Endothelial cell of umbilical vein (primary cell): ENCODE measurements around the gene STX8. TPM values are rescaled to one million over a fixed set of nuclear protein-coding genes. Genes with fewer than 3 reads are reported as not detected.
"Not testable (repeated sequence)": the region's sequence is repeated elsewhere in the genome, so short reads cannot be mapped to it uniquely, and the experiment has no call there.

Experiments used
- BruUV-seq: library from RNA; stranded (reverse); fragments of 400-500 nt; replicated peaks from 2 replicates; lab custom pipeline; 2021; lab: Mats Ljungman, UMichigan
- CTCF ChIA-PET: fragments of 300-600, 350-600 bp; sonication (Branson Sonifier 250); formaldehyde crosslinking; loops from one replicate; lab custom pipeline; 2021; ENCODE audit warnings: antibody characterized with exemption, inconsistent platforms; lab: Charles Lee
- POLR2A ChIA-PET: fragments of 300-600, 350-600 bp; sonication (Branson Sonifier 250); formaldehyde crosslinking; loops from one replicate; lab custom pipeline; 2021; ENCODE audit warnings: antibody characterized with exemption, inconsistent platforms; lab: Charles Lee
- DNase-seq: peaks from one replicate; pipeline ENCODE4 v3.0.0-alpha.2; 2011; ENCODE audit warnings: low read depth, low spot score
- FAIRE-seq: peaks from 2 replicates; lab custom pipeline; 2011; peaks lifted over from hg19 to GRCh38; lab: Jason Lieb, UNC
- H2AFZ ChIP-seq: 2 replicates; pipeline ENCODE4 v1.6.0; 2012; ENCODE audit warnings: low read depth, low read length, control low read depth, inconsistent platforms
- H3K27ac ChIP-seq: 2 replicates; pipeline ENCODE4 v1.5.1; 2011; ENCODE audit warnings: low read depth, mild to moderate bottlenecking, control low read depth, low read length, moderate library complexity; ENCODE audit not compliant: insufficient read depth
- H3K27me3 ChIP-seq, 2 experiments: 2 replicates each; pipeline versions ENCODE4 v1.6.0 to v1.6.1; 2011; ENCODE audit warnings: low read length in 2 of 2, mixed read lengths in 1 of 2; ENCODE audit not compliant: control insufficient read depth in 2 of 2, insufficient read depth in 2 of 2
- H3K36me3 ChIP-seq, 2 experiments: 2 replicates in 1 of 2; 3 replicates in 1 of 2; pipeline ENCODE4 v1.5.1; 2011; ENCODE audit warnings: low read length in 2 of 2, mild to moderate bottlenecking in 1 of 2, moderate library complexity in 1 of 2; ENCODE audit not compliant: control insufficient read depth in 2 of 2, insufficient read depth in 2 of 2; ENCODE audit errors: extremely low read depth in 1 of 2
- H3K4me1 ChIP-seq: 3 replicates; pipeline ENCODE4 v1.5.1; 2011; ENCODE audit warnings: mild to moderate bottlenecking, low read length; ENCODE audit not compliant: control insufficient read depth, insufficient read depth; ENCODE audit errors: extremely low read depth
- H3K4me2 ChIP-seq: 2 replicates; pipeline ENCODE4 v1.6.1; 2011; ENCODE audit warnings: low read length, control low read depth, mixed read lengths; ENCODE audit not compliant: insufficient read depth
- H3K4me3 ChIP-seq, 3 experiments: fragments of 200-600 bp in 1 of 3; sonication (generic), shearing (Covaris generic) in 1 of 3; replicated peaks in 1 of 3; 2 replicates each; pipeline ENCODE4 v1.5.1; 2011 to 2016; ENCODE audit warnings: control low read depth in 3 of 3, low read length in 3 of 3, mild to moderate bottlenecking in 2 of 3, inconsistent platforms in 1 of 3, low read depth in 1 of 3, moderate library complexity in 1 of 3; ENCODE audit not compliant: insufficient read depth in 1 of 3
- H3K79me2 ChIP-seq: 2 replicates; pipeline ENCODE4 v1.6.0; 2012; ENCODE audit warnings: low read length, inconsistent platforms; ENCODE audit not compliant: control insufficient read depth, insufficient read depth
- H3K9ac ChIP-seq: replicated peaks from 2 replicates; pipeline ENCODE3; 2011; ENCODE audit warnings: low read length, control low read depth; ENCODE audit not compliant: insufficient read depth; ENCODE audit errors: extremely low read depth
- H3K9me1 ChIP-seq: replicated peaks from 3 replicates; pipeline ENCODE4 v1.6.0; 2011; ENCODE audit warnings: mild to moderate bottlenecking, low read length; ENCODE audit not compliant: control insufficient read depth, insufficient read depth; ENCODE audit errors: extremely low read depth
- H3K9me3 ChIP-seq: replicated peaks from 2 replicates; pipeline ENCODE4 v1.5.1; 2012; ENCODE audit warnings: low read length, inconsistent platforms; ENCODE audit not compliant: control insufficient read depth, insufficient read depth
- H4K20me1 ChIP-seq: replicated peaks from 2 replicates; pipeline ENCODE3; 2011; ENCODE audit warnings: mild to moderate bottlenecking, low read length; ENCODE audit not compliant: control insufficient read depth, insufficient read depth; ENCODE audit errors: extremely low read depth
- CTCF ChIP-seq, 2 donors: IDR thresholded peaks; 1 replicate in 1 of 2; 2 replicates in 1 of 2; pipeline ENCODE4 v1.5.1; 2011; ENCODE audit warnings: low read length in 2 of 2, mild to moderate bottlenecking in 2 of 2, moderate library complexity in 2 of 2, control low read depth in 1 of 2, inconsistent platforms in 1 of 2, low read depth in 1 of 2; ENCODE audit not compliant: insufficient read depth in 1 of 2; ENCODE audit errors: extremely low read depth in 1 of 2
- EZH2 ChIP-seq: IDR thresholded peaks from 2 replicates; pipeline ENCODE4 v1.6.1; 2012; ENCODE audit warnings: borderline replicate concordance, low read depth, mild to moderate bottlenecking, moderate library complexity, low read length, inconsistent platforms; ENCODE audit not compliant: severe bottlenecking
- FOS ChIP-seq: IDR thresholded peaks from 2 replicates; pipeline ENCODE4 v1.6.1; 2011; ENCODE audit warnings: mild to moderate bottlenecking, low read length, moderate library complexity, borderline replicate concordance; ENCODE audit not compliant: insufficient read depth
- GATA2 ChIP-seq: IDR thresholded peaks from 2 replicates; pipeline ENCODE4 v1.7.0; 2011; ENCODE audit warnings: low read depth, mild to moderate bottlenecking, moderate library complexity, mixed read lengths, low read length; ENCODE audit not compliant: insufficient read length, insufficient read depth
- JUN ChIP-seq: IDR thresholded peaks from 2 replicates; pipeline ENCODE4 v1.6.1; 2011; ENCODE audit warnings: borderline replicate concordance, low read depth; ENCODE audit not compliant: insufficient read length, insufficient read depth
- MAX ChIP-seq: IDR thresholded peaks from 2 replicates; pipeline ENCODE4 v1.6.1; 2011; ENCODE audit not compliant: insufficient read depth, insufficient read length
- MYC ChIP-seq: IDR thresholded peaks from one replicate; pipeline ENCODE4 v1.6.1; 2011; ENCODE audit warnings: mild to moderate bottlenecking, low read depth, low read length
- POLR2A ChIP-seq: IDR thresholded peaks from 2 replicates; pipeline ENCODE4 v1.6.1; 2012; ENCODE audit warnings: low read depth, mild to moderate bottlenecking, control low read depth, low read length
- POLR2AphosphoS5 ChIP-seq: IDR thresholded peaks from 2 replicates; pipeline ENCODE4 v1.6.1; 2012; ENCODE audit warnings: low read depth, mild to moderate bottlenecking, control low read depth, low read length, moderate library complexity; ENCODE audit not compliant: insufficient read depth
- dilution Hi-C: fragments of 300-500 bp; cut with MboI; formaldehyde crosslinking; loops from one replicate; pipeline ENCODE4 v1.15.0; 2019; ENCODE audit warnings: low sequenced_read_pairs; ENCODE audit not compliant: extremely low pct_ligation_motif_present
- intact Hi-C: fragments of 100-400 bp; cut with micrococcal nuclease; formaldehyde crosslinking; loops from one replicate; pipeline ENCODE4 v1.10.0; 2022
- polyA plus RNA-seq, 4 experiments: library from polyadenylated mRNA; depleted of rRNA in 3 of 4; stranded (reverse) in 3 of 4; unstranded in 1 of 4; fragments of >200 nt; gene quantifications; 2 replicates each; pipeline versions ENCODE4 v1.2.1 to v1.2.3, GENCODE V29; 2011 to 2012; ENCODE audit warnings: missing spikeins in 1 of 4
- total RNA-seq: library from RNA; stranded (reverse); gene quantifications from 2 replicates; pipeline ENCODE4 v1.2.3, GENCODE V29; 2021

STX8 gene
- total and polyA plus RNA-seq, 2 donors (not counting 3 experiments of a cell fraction or from before 2014, with no cell fraction given) = 25.9 to 67.3 TPM

- H3K79me2 ChIP-seq, H3K4me3 ChIP-seq, H3K9me1 ChIP-seq, H3K4me1 ChIP-seq, DNase-seq, BruUV-seq, H3K27me3 ChIP-seq, H3K9me3 ChIP-seq, FAIRE-seq, H3K36me3 ChIP-seq, CTCF ChIA-PET, H3K4me2 ChIP-seq, dilution Hi-C loops, H3K27ac ChIP-seq, intact Hi-C loops, H3K9ac ChIP-seq, H2AFZ ChIP-seq, POLR2A ChIA-PET, H4K20me1 ChIP-seq: not testable (repeated sequence)
These were observed 236.1 kb downstream of the STX8 start for GRCh38 chr17:9339482-9339881.

GRCh38 chr17:9336817-9337216, 238.8 kb downstream of the STX8 start:
- CTCF ChIA-PET = interaction anchor here (0.8 kb wide), 1 partner anchor 11 kb away, joined by 3 read pairs; no protein-coding TSS in a partner anchor
- Histone ChIP-seq H3K9ac (no peak overlapping the region), H3K4me2 (no peak overlapping the region), H3K36me3 (no peaks in the 10 kb centered on the region), H3K27ac (no peak overlapping the region), H3K4me1 (no peaks in the 10 kb centered on the region), H2AFZ (no peak overlapping the region), H3K27me3 (no peaks in the 10 kb centered on the region), H3K9me1 (no peaks in the 10 kb centered on the region), H3K4me3 (no peak overlapping the region), H4K20me1 (no peaks in the 10 kb centered on the region), H3K9me3 (no peaks in the 10 kb centered on the region), H3K79me2 (no peaks in the 10 kb centered on the region)
- TF ChIP-seq GATA2 (no peak), POLR2AphosphoS5 (no peak), MYC (no peak), FOS (no peak), POLR2A (no peak), EZH2 (no peak), CTCF (IDR thresholded peaks at IDR 0.05; ENCODE audit: extremely low read depth in 1 of 2, insufficient read depth in 1 of 2, low read depth in 1 of 2, low read length in 2 of 2) (no peak), MAX (no peak), JUN (no peak)
- BruUV-seq = no TSS peak
- FAIRE-seq (no peak), DNase-seq (no peak)
- dilution Hi-C loops (no loop called here), intact Hi-C loops (no loop called here)
- POLR2A ChIA-PET = no interaction called here
